Vein endothelial cell (primary cell): ENCODE results near the gene GPR21. TPM values are rescaled to one million over a fixed set of nuclear protein-coding genes. Genes with fewer than 3 reads are reported as not detected.

Source experiments
- small RNA-seq: library from RNA; depleted of rRNA; stranded (forward); fragments of <200 nt; gene quantifications from one replicate; pipeline ENCODE3, GENCODE V24; 2012
- total RNA-seq: library from RNA; depleted of rRNA; stranded (reverse); fragments of >200 nt; gene quantifications from 2 replicates; pipeline ENCODE4 v1.2.3, GENCODE V29; 2012

GPR21 gene
- 1.3 TPM in 2 replicates for total RNA-seq

GRCh38 chr9:123033352-123033751 is at the start of gene GPR21:
Gene GPR21, plus strand, starts transcription at chr9:123033667. Its CDS starts 900 bp downstream, at chr9:123034567.

Small RNA genes lying within 50 kb of the gene (small RNA-seq; reads per million reads assigned to genes)
- gene GPR21 = not detected

Other genes starting within 250 kb of the GPR21 start
- not detected in 2 replicates for gene OR5C1, start 244.7 kb upstream of the GPR21 start, total RNA-seq
- gene OR1K1, start 233.5 kb upstream of the GPR21 start, total RNA-seq = not detected in 2 replicates
- 55.6 and 59.1 TPM in 2 replicates for gene PDCL, start 205.1 kb upstream of the GPR21 start, total RNA-seq
- 86.9 and 88.0 TPM in 2 replicates for gene RC3H2, start 128.3 kb upstream of the GPR21 start, total RNA-seq
- gene ZBTB6, start 120.3 kb upstream of the GPR21 start, total RNA-seq = 11.4 and 13.1 TPM in 2 replicates
- gene ZBTB26, start 102.2 kb upstream of the GPR21 start, total RNA-seq = 4.7 and 5.6 TPM in 2 replicates
- gene RABGAP1, start 92.6 kb upstream of the GPR21 start, total RNA-seq = 44.5 and 47.7 TPM in 2 replicates
- 9.1 and 9.4 TPM in 2 replicates for gene STRBP, start 234.9 kb downstream of the GPR21 start, total RNA-seq